Brain pericyte (primary cell): ENCODE measurements around the gene TFAP2A.

Experiments
- DNase-seq: peaks from one replicate; pipeline ENCODE4 v3.0.0-alpha.2; 2012; ENCODE audit warnings: low read depth, low spot score

Gene TFAP2A

GRCh38 chr6:10414756-10415616, at the start of gene TFAP2A:
TSS of gene TFAP2A (minus strand) at chr6:10415074. CDS start at chr6:10414991, 83 bp downstream.
- no peak for DNase-seq

GRCh38 chr6:10463491-10464481, 48.9 kb upstream of the TFAP2A start:
- DNase-seq, result no peak

- no peak for DNase-seq
These were observed 48.2 kb upstream of the TFAP2A start for GRCh38 chr6:10463040-10463439.

GRCh38 chr6:10461850-10462249, 47.0 kb upstream of the TFAP2A start:
- no peak for DNase-seq

GRCh38 chr6:10460096-10460495, 45.2 kb upstream of the TFAP2A start:
- no peak for DNase-seq

GRCh38 chr6:10458287-10458686, 43.4 kb upstream of the TFAP2A start:
- DNase-seq, result no peak

- DNase-seq, result no peak
These were observed 38.7 kb upstream of the TFAP2A start for GRCh38 chr6:10453596-10453995.

- DNase-seq, result no peak
These were observed 37.1 kb upstream of the TFAP2A start for GRCh38 chr6:10451828-10452509.

- no peak for DNase-seq
These were observed 36.5 kb upstream of the TFAP2A start for GRCh38 chr6:10451394-10451793.

- DNase-seq, result no peak
These were observed 34.9 kb upstream of the TFAP2A start for GRCh38 chr6:10449751-10450150.

- DNase-seq, result no peak
These were observed 33.2 kb upstream of the TFAP2A start for GRCh38 chr6:10448096-10448495.

GRCh38 chr6:10446548-10446947, 31.7 kb upstream of the TFAP2A start:
- no peak for DNase-seq

GRCh38 chr6:10441655-10442009, 26.8 kb upstream of the TFAP2A start:
- DNase-seq, result no peak

- no peak for DNase-seq
These were observed 26.3 kb upstream of the TFAP2A start for GRCh38 chr6:10441004-10441654.

- no peak for DNase-seq
These were observed 23.0 kb upstream of the TFAP2A start for GRCh38 chr6:10437891-10438290.

GRCh38 chr6:10434235-10434634, 19.4 kb upstream of the TFAP2A start:
- DNase-seq, result no peak

- DNase-seq, result no peak
These were observed 18.4 kb upstream of the TFAP2A start for GRCh38 chr6:10433322-10433721.

- no peak for DNase-seq
These were observed 16.7 kb upstream of the TFAP2A start for GRCh38 chr6:10431423-10432164.

GRCh38 chr6:10429638-10430427, 15.0 kb upstream of the TFAP2A start:
- no peak for DNase-seq

GRCh38 chr6:10426781-10427279, 12.0 kb upstream of the TFAP2A start:
- no peak for DNase-seq
